OCI-LY1 (cell line): ENCODE measurements around the gene AQP12A.

ENCODE experiments used
- H2AFZ ChIP-seq: fragments of 200-600 bp; sonication (generic), shearing (Covaris generic); 2 replicates; pipeline ENCODE4 v1.6.0; 2014; ENCODE audit warnings: antibody characterized with exemption, mild to moderate bottlenecking, low read length
- H3F3A ChIP-seq: fragments of 200-600 bp; sonication (generic), shearing (Covaris generic); 2 replicates; pipeline ENCODE4 v1.6.0; 2014; ENCODE audit warnings: mild to moderate bottlenecking, antibody characterized with exemption, low read length, moderate library complexity; ENCODE audit not compliant: insufficient read depth
- H3K27ac ChIP-seq: fragments of 200-600 bp; sonication (generic); 2 replicates; pipeline ENCODE4 v1.5.1; 2014; ENCODE audit warnings: low read length, mixed run types, mild to moderate bottlenecking, low read depth; ENCODE audit not compliant: poor library complexity, severe bottlenecking
- H3K27me3 ChIP-seq: fragments of 200-600 bp; sonication (generic); 2 replicates; pipeline ENCODE4 v1.6.0; 2014; ENCODE audit warnings: antibody characterized with exemption, mild to moderate bottlenecking, low read length, moderate library complexity; ENCODE audit not compliant: insufficient read depth
- H3K36me3 ChIP-seq: fragments of 200-600 bp; sonication (generic); 2 replicates; pipeline ENCODE4 v1.6.1; 2014; ENCODE audit warnings: mild to moderate bottlenecking, antibody characterized with exemption, low read length, moderate library complexity, mixed read lengths; ENCODE audit not compliant: insufficient read depth
- H3K4me1 ChIP-seq: fragments of 200-600 bp; sonication (generic); 2 replicates; pipeline ENCODE4 v1.5.1; 2014; ENCODE audit warnings: mild to moderate bottlenecking, low read length, moderate library complexity; ENCODE audit not compliant: insufficient read depth, severe bottlenecking
- H3K4me2 ChIP-seq: fragments of 200-600 bp; sonication (generic), shearing (Covaris generic); 2 replicates; pipeline ENCODE4 v1.6.1; 2014; ENCODE audit warnings: low read length
- H3K4me3 ChIP-seq: fragments of 200-600 bp; sonication (generic); 2 replicates; pipeline ENCODE4 v1.5.1; 2014; ENCODE audit warnings: low read length, low read depth, mild to moderate bottlenecking, mixed read lengths; ENCODE audit not compliant: poor library complexity, severe bottlenecking
- H3K79me2 ChIP-seq: fragments of 200-600 bp; shearing (Covaris generic); 2 replicates; pipeline ENCODE4 v1.6.1; 2016; ENCODE audit warnings: mixed run types, low read length, mixed read lengths; ENCODE audit not compliant: insufficient read depth
- H3K9ac ChIP-seq: fragments of 200-600 bp; sonication (generic), shearing (Covaris generic); 2 replicates; pipeline ENCODE4 v1.6.1; 2014; ENCODE audit warnings: mild to moderate bottlenecking, low read length, mixed read lengths
- H3K9me2 ChIP-seq: fragments of 200-600 bp; sonication (generic), shearing (Covaris generic); 2 replicates; pipeline ENCODE4 v1.6.1; 2014; ENCODE audit warnings: low read depth, mild to moderate bottlenecking, low read length, mixed read lengths
- H3K9me3 ChIP-seq: fragments of 200-600 bp; shearing (Covaris generic); 2 replicates; pipeline ENCODE4 v1.6.1; 2014; ENCODE audit warnings: low read length, mixed read lengths
- H4K20me1 ChIP-seq: fragments of 200-600 bp; sonication (generic), shearing (Covaris generic); 2 replicates; pipeline ENCODE4 v1.6.0; 2016; ENCODE audit warnings: mild to moderate bottlenecking, low read length; ENCODE audit not compliant: insufficient read depth
- CTCF ChIP-seq: fragments of 200-600 bp; sonication (generic), shearing (Covaris generic); IDR thresholded peaks from 2 replicates; pipeline ENCODE4 v1.5.1; 2017; ENCODE audit warnings: mild to moderate bottlenecking, antibody characterized with exemption, low read length, moderate library complexity, mixed read lengths
- EZH2 ChIP-seq: fragments of 200-600 bp; sonication (generic), shearing (Covaris generic); IDR thresholded peaks from 2 replicates; pipeline ENCODE4 v1.8.0; 2017; ENCODE audit warnings: borderline replicate concordance, mixed run types, mild to moderate bottlenecking, antibody characterized with exemption, low read length, moderate library complexity, mixed read lengths

The AQP12A gene

DNA sequence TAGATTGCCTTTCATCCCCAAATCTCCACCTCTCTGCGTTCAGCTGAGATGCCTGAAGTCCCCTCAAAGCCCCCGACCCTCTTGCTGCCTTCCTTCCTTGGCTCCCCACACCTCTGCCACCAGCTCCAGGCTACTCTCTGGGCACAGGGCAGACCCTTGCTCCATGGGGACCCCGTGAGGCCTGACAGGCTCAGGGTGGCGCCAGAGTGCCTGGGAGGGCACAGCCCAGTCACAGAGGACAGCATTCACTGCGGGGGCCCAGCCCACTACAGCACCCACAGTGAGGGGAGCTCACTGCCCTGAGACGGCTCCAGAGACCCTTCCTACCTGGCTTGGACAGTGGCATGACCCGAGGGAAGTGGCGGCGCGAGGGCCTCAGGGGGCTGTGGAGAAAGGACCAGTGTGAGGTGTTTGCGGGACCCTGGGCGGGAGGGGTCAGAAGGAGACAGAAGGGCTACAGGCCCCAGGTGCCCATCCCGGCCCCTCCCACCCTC is 51.0 kb downstream of the AQP12A start:
- no peak overlapping the region for H3K27ac ChIP-seq
- no peaks in the 10 kb centered on the region for H3K9me2 ChIP-seq
- no peak overlapping the region for H3K9ac ChIP-seq
- no peaks in the 10 kb centered on the region for H3K9me3 ChIP-seq
- no peak for TF ChIP-seq EZH2
- TF ChIP-seq CTCF: no peak
- no peak overlapping the region for H2AFZ ChIP-seq
- no peaks in the 10 kb centered on the region for H3K4me1 ChIP-seq
- no peaks in the 10 kb centered on the region for H4K20me1 ChIP-seq
- no peaks in the 10 kb centered on the region for H3K79me2 ChIP-seq
- H3K36me3 ChIP-seq: no peaks in the 10 kb centered on the region
- H3K4me2 ChIP-seq: no peak overlapping the region
- no peaks in the 10 kb centered on the region for H3F3A ChIP-seq
- H3K4me3 ChIP-seq: no peak overlapping the region
- no peaks in the 10 kb centered on the region; the same call in 1 of the 2 replicates for H3K27me3 ChIP-seq

- no peaks in the 10 kb centered on the region for H3F3A ChIP-seq
- no peaks in the 10 kb centered on the region for H3K27me3 ChIP-seq
- no peaks in the 10 kb centered on the region for H3K4me1 ChIP-seq
- H3K9me3 ChIP-seq: no peaks in the 10 kb centered on the region
- H3K36me3 ChIP-seq: no peaks in the 10 kb centered on the region
- H3K27ac ChIP-seq: no peak overlapping the region
- no peak overlapping the region for H2AFZ ChIP-seq
- H3K9ac ChIP-seq: no peak overlapping the region
- H3K4me3 ChIP-seq: no peak overlapping the region
- TF ChIP-seq EZH2: no peak
- no peak for TF ChIP-seq CTCF
- no peak overlapping the region for H3K4me2 ChIP-seq
- H3K9me2 ChIP-seq: no peaks in the 10 kb centered on the region
- H3K79me2 ChIP-seq: no peaks in the 10 kb centered on the region
- H4K20me1 ChIP-seq: no peaks in the 10 kb centered on the region
Observed at GRCh38 chr2:240745456-240745855, 53.8 kb downstream of the AQP12A start.

DNA sequence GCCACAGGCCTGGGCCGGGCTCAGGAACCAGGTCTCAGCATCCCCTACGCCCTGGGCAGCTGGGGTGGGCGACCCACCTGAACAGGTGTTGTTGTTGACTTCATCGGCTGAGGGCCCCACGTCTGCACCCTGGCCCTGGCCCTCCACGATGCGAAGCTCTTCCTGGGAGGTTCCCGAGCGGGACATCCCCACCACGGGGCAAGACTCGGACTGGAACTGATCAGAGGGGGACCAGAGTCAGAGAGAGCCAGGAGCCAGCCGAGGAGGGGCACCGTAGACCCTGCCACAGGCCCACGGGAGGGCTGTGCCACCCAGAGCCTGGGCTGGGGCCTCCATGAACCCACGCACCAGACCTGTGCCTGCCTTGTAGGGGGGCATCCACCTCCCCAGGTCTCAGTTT is 54.3 kb downstream of the AQP12A start:
- TF ChIP-seq EZH2 (no peak), CTCF (no peak)
- no peak overlapping the region for H2AFZ ChIP-seq
- H3K9me2 ChIP-seq: no peaks in the 10 kb centered on the region
- no peak overlapping the region for H3K9ac ChIP-seq
- no peaks in the 10 kb centered on the region for H3K36me3 ChIP-seq
- H3K27ac ChIP-seq: no peak overlapping the region
- no peaks in the 10 kb centered on the region for H3K4me1 ChIP-seq
- H3K27me3 ChIP-seq: no peaks in the 10 kb centered on the region
- H3F3A ChIP-seq: no peaks in the 10 kb centered on the region
- H3K4me2 ChIP-seq: no peak overlapping the region
- H3K4me3 ChIP-seq: no peak overlapping the region
- no peaks in the 10 kb centered on the region for H4K20me1 ChIP-seq
- no peaks in the 10 kb centered on the region for H3K9me3 ChIP-seq
- H3K79me2 ChIP-seq: no peaks in the 10 kb centered on the region
